SK-N-SH (cell line): ENCODE data around the gene RAPGEF4.

Source experiments
- CHD2 ChIP-seq: fragments of 150-350 bp; IDR thresholded peaks from 2 replicates; pipeline ENCODE4 v1.6.1; 2018; ENCODE audit warnings: low read length; ENCODE audit not compliant: partially characterized antibody
- EZH2phosphoT487 ChIP-seq: fragments of 200-600 bp; sonication (generic); IDR thresholded peaks from 2 replicates; pipeline ENCODE4 v1.6.1; 2017; ENCODE audit warnings: low read depth, mixed run types, mild to moderate bottlenecking, antibody characterized with exemption, moderate library complexity, borderline replicate concordance
- FOXJ3 ChIP-seq: sonication (generic); formaldehyde crosslinking; IDR thresholded peaks from 2 replicates; pipeline ENCODE4 v1.5.1; 2020; ENCODE audit warnings: mild to moderate bottlenecking, missing genetic modification reagents
- MEF2A ChIP-seq: IDR thresholded peaks from 2 replicates; pipeline ENCODE4 v1.4.0; 2012; ENCODE audit warnings: low read depth, borderline replicate concordance
- POLR2AphosphoS5 ChIP-seq: IDR thresholded peaks from 2 replicates; pipeline ENCODE4 v1.6.1; 2012; ENCODE audit warnings: low read depth, low read length
- RAD21 ChIP-seq: IDR thresholded peaks from 2 replicates; pipeline ENCODE4 v1.6.1; 2012; ENCODE audit warnings: mild to moderate bottlenecking, low read length
- RCOR1 ChIP-seq: fragments of 150-350 bp; IDR thresholded peaks from 2 replicates; pipeline ENCODE4 v1.6.1; 2017; ENCODE audit warnings: antibody characterized with exemption, low read length
- TF ChIP-seq, protein P1 (sequence below): fragments of 200-600 bp; sonication (generic); IDR thresholded peaks from 2 replicates; pipeline ENCODE4 v1.6.1; 2017; ENCODE audit warnings: antibody characterized with exemption, mild to moderate bottlenecking, moderate library complexity
- TF ChIP-seq, protein P2 (sequence below): IDR thresholded peaks from 2 replicates; pipeline ENCODE4; 2012
- TF ChIP-seq, protein P3 (sequence below): IDR thresholded peaks from 2 replicates; pipeline ENCODE4 v1.6.1; 2012; ENCODE audit warnings: mild to moderate bottlenecking, low read depth, low read length, moderate library complexity
- TF ChIP-seq, protein P4 (sequence below): fragments of 150-350 bp; IDR thresholded peaks from 2 replicates; pipeline ENCODE4 v1.6.1; 2017; ENCODE audit warnings: antibody characterized with exemption, low read length, low read depth, borderline replicate concordance

DNA sequence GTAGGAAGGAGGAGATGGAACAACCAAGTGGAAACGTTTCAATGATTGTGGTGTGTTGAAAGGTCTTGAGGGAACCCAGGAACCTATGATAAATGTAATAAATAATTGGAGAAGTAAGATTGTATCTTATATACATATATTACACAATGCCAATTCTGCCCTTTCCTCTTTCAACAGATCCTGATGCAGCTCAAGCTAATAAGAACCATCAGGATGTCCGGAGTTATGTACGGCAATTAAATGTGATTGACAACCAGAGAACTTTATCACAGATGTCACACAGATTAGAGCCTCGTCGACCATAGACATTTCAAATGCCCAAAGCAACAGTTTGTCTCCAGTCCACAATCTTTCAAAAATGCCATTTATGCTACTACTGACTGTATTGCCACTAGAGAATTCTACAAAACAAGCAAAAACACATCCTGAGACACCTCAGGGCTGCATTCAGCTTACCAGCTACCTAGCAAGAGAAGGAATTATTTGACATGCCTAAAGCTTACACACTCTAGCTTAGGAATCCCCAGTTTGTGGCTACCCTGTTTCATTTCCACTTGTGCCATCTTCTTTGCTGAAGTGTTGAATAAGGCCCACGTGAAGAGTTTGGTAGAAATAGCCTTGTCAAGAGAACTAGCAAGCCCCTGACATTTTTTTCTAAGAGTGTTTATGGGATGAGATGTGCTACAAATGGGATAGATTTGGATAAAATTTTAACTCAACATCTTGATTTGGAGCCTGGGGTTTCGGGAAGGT lies 316.0 kb downstream of the RAPGEF4 start:
- no peak for TF ChIP-seq CHD2
- TF ChIP-seq, protein P1, sequence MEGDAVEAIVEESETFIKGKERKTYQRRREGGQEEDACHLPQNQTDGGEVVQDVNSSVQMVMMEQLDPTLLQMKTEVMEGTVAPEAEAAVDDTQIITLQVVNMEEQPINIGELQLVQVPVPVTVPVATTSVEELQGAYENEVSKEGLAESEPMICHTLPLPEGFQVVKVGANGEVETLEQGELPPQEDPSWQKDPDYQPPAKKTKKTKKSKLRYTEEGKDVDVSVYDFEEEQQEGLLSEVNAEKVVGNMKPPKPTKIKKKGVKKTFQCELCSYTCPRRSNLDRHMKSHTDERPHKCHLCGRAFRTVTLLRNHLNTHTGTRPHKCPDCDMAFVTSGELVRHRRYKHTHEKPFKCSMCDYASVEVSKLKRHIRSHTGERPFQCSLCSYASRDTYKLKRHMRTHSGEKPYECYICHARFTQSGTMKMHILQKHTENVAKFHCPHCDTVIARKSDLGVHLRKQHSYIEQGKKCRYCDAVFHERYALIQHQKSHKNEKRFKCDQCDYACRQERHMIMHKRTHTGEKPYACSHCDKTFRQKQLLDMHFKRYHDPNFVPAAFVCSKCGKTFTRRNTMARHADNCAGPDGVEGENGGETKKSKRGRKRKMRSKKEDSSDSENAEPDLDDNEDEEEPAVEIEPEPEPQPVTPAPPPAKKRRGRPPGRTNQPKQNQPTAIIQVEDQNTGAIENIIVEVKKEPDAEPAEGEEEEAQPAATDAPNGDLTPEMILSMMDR, result no peak
- TF ChIP-seq RAD21, result no peak
- TF ChIP-seq, protein P2, sequence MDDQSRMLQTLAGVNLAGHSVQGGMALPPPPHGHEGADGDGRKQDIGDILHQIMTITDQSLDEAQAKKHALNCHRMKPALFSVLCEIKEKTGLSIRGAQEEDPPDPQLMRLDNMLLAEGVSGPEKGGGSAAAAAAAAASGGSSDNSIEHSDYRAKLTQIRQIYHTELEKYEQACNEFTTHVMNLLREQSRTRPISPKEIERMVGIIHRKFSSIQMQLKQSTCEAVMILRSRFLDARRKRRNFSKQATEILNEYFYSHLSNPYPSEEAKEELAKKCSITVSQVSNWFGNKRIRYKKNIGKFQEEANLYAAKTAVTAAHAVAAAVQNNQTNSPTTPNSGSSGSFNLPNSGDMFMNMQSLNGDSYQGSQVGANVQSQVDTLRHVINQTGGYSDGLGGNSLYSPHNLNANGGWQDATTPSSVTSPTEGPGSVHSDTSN, result no peak
- no peak for TF ChIP-seq RCOR1
- TF ChIP-seq POLR2AphosphoS5, result no peak
- TF ChIP-seq MEF2A, result no peak
- TF ChIP-seq EZH2phosphoT487, result no peak
- TF ChIP-seq, protein P3, sequence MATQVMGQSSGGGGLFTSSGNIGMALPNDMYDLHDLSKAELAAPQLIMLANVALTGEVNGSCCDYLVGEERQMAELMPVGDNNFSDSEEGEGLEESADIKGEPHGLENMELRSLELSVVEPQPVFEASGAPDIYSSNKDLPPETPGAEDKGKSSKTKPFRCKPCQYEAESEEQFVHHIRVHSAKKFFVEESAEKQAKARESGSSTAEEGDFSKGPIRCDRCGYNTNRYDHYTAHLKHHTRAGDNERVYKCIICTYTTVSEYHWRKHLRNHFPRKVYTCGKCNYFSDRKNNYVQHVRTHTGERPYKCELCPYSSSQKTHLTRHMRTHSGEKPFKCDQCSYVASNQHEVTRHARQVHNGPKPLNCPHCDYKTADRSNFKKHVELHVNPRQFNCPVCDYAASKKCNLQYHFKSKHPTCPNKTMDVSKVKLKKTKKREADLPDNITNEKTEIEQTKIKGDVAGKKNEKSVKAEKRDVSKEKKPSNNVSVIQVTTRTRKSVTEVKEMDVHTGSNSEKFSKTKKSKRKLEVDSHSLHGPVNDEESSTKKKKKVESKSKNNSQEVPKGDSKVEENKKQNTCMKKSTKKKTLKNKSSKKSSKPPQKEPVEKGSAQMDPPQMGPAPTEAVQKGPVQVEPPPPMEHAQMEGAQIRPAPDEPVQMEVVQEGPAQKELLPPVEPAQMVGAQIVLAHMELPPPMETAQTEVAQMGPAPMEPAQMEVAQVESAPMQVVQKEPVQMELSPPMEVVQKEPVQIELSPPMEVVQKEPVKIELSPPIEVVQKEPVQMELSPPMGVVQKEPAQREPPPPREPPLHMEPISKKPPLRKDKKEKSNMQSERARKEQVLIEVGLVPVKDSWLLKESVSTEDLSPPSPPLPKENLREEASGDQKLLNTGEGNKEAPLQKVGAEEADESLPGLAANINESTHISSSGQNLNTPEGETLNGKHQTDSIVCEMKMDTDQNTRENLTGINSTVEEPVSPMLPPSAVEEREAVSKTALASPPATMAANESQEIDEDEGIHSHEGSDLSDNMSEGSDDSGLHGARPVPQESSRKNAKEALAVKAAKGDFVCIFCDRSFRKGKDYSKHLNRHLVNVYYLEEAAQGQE, result no peak
- TF ChIP-seq, protein P4, sequence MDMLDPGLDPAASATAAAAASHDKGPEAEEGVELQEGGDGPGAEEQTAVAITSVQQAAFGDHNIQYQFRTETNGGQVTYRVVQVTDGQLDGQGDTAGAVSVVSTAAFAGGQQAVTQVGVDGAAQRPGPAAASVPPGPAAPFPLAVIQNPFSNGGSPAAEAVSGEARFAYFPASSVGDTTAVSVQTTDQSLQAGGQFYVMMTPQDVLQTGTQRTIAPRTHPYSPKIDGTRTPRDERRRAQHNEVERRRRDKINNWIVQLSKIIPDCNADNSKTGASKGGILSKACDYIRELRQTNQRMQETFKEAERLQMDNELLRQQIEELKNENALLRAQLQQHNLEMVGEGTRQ, result no peak
- no peak for TF ChIP-seq FOXJ3 (CRISPR knock-in tag)
